CD4-positive, alpha-beta T cell (primary cell): ENCODE results near the gene S100A13. TPM values are rescaled to one million over a fixed set of nuclear protein-coding genes. Genes with fewer than 3 reads are reported as not detected.
"Not testable (repeated sequence)": the region's sequence is repeated elsewhere in the genome, so short reads cannot be mapped to it uniquely, and the experiment has no call there.

Source experiments
- ATAC-seq: fragments of 200-7000 bp; cut with Tn5 transposase; one replicate; pipeline ENCODE4 v1.10.0; 2022; ENCODE audit warnings: mild to moderate bottlenecking; ENCODE audit not compliant: poor library complexity
- CTCF ChIA-PET: fragments of 350-600 bp; sonication (Branson Sonifier 250); formaldehyde crosslinking; loops from one replicate; lab custom pipeline; 2021; ENCODE audit warnings: antibody characterized with exemption, inconsistent platforms; lab: Charles Lee
- POLR2A ChIA-PET: fragments of 350-600 bp; sonication (Branson Sonifier 250); formaldehyde crosslinking; loops from one replicate; lab custom pipeline; 2021; ENCODE audit warnings: antibody characterized with exemption, inconsistent platforms; lab: Charles Lee
- DNase-seq, 14 experiments: peaks; one replicate each; pipeline ENCODE4 v3.0.0-alpha.2; 2013 to 2020; ENCODE audit warnings: mixed read lengths in 2 of 14
- H3K27ac ChIP-seq, 2 donors: one replicate each; pipeline versions ENCODE4 v1.5.1 to v1.7.0; 2013; ENCODE audit warnings: low read length in 2 of 2, low read depth in 1 of 2, mild to moderate bottlenecking in 1 of 2
- H3K27me3 ChIP-seq, 2 experiments: 1 replicate in 1 of 2; 2 replicates in 1 of 2; pipeline versions ENCODE4 v1.6.1 to v1.7.0; 2013; ENCODE audit warnings: low read length in 2 of 2, control low read depth in 1 of 2, mild to moderate bottlenecking in 1 of 2, moderate library complexity in 1 of 2; ENCODE audit not compliant: insufficient read depth in 2 of 2, control insufficient read depth in 1 of 2
- H3K36me3 ChIP-seq: one replicate; pipeline ENCODE4 v1.6.1; 2013; ENCODE audit warnings: low read length, control low read depth; ENCODE audit not compliant: insufficient read depth
- H3K4me1 ChIP-seq: one replicate; pipeline ENCODE4 v1.6.1; 2013; ENCODE audit warnings: low read length, control low read depth; ENCODE audit not compliant: insufficient read depth
- H3K4me3 ChIP-seq: one replicate; pipeline ENCODE4 v1.5.1; 2013; ENCODE audit warnings: mild to moderate bottlenecking, low read length, moderate library complexity
- H3K9me3 ChIP-seq, 2 experiments: 1 replicate in 1 of 2; 2 replicates in 1 of 2; pipeline versions ENCODE4 v1.6.1 to v1.7.0; 2013; ENCODE audit warnings: low read length in 2 of 2, mild to moderate bottlenecking in 2 of 2, control low read depth in 1 of 2, moderate library complexity in 1 of 2; ENCODE audit not compliant: control insufficient read depth in 1 of 2, insufficient read depth in 1 of 2
- H3K27ac Mint-ChIP-seq: one replicate; pipeline ENCODE4 v1.8.0; 2020; ENCODE audit warnings: mixed read lengths
- H3K27me3 Mint-ChIP-seq: one replicate; pipeline ENCODE4 v1.8.0; 2021; ENCODE audit warnings: mixed read lengths
- H3K36me3 Mint-ChIP-seq: one replicate; pipeline ENCODE4 v1.8.0; 2021; ENCODE audit warnings: low read depth, mixed read lengths
- H3K4me1 Mint-ChIP-seq: one replicate; pipeline ENCODE4 v1.8.0; 2021; ENCODE audit warnings: low read depth, mixed read lengths
- H3K4me3 Mint-ChIP-seq: one replicate; pipeline ENCODE4 v1.8.0; 2020; ENCODE audit warnings: mild to moderate bottlenecking, mixed read lengths
- H3K9me3 Mint-ChIP-seq: one replicate; pipeline ENCODE4 v1.8.0; 2020; ENCODE audit warnings: mixed read lengths
- CTCF ChIP-seq: fragments of 200-600 bp; IDR thresholded peaks from one replicate; pipeline ENCODE4 v1.8.0; 2022; ENCODE audit warnings: antibody characterized with exemption, mild to moderate bottlenecking
- intact Hi-C, 2 experiments: fragments of 100-400 bp; cut with DNase I in 1 of 2; cut with micrococcal nuclease in 1 of 2; formaldehyde crosslinking; loops; one replicate each; pipeline versions ENCODE4 v1.15.1 to v1.9.0; 2023 to 2025; cut with DNase I, micrococcal nuclease
- total RNA-seq, 174 experiments: library from RNA in 2 of 174; stranded (reverse) in 2 of 174; gene quantifications; one replicate each; pipeline ENCODE4 v1.2.3 and lab custom pipeline; 2021 to 2026

The S100A13 gene
- total RNA-seq, 2 experiments from 2014 or later, result 2.1 to 2.8 TPM

GRCh38 chr1:153670859-153671627 lies 43.7 kb upstream of the S100A13 start, which contains the start of gene ILF2:
Gene ILF2 (minus strand): TSS chr1:153670993. CDS start chr1:153670922, 71 bp downstream.
- DNase-seq (peak; percentile 94 to 100 (median 97)), ATAC-seq (peak; percentile 87)
- intact Hi-C loops, result loop anchor here (1.0 to 10.0 kb wide), 7 partner anchors 13 to 321 kb away; partner anchors contain the start of genes CHTOP (in 2 of the 2), RPS27 (in 2 of the 2), GATAD2B (in 1 of the 2) and S100A6 (in 1 of the 2)
- Histone ChIP-seq H3K4me3 (peak within 1 kb of the TSS; percentile 84), H3K9me3 (no peaks in the 10 kb centered on the region), H3K36me3 (peaks cover 39% of the 10 kb centered on the region), H3K27me3 (no peaks in the 10 kb centered on the region), H3K4me1 (peaks cover 36% of the 10 kb centered on the region), H3K27ac (peak within 1 kb of the TSS; percentile 89 to 91)
- peak; percentile 28 for TF ChIP-seq CTCF
- Mint-ChIP-seq H3K27ac (no peak within 1 kb of the TSS), H3K27me3 (no peaks in the 10 kb centered on the region), H3K4me1 (peaks cover 25% of the 10 kb centered on the region), H3K4me3 (no peak within 1 kb of the TSS), H3K36me3 (peaks cover 26% of the 10 kb centered on the region), H3K9me3 (no peaks in the 10 kb centered on the region)
- ChIA-PET POLR2A (interaction anchor here (0.8 to 2.9 kb wide), 15 partner anchors 12 to 324 kb away, joined by 3 to 35 read pairs (median 4); partner anchors contain the start of genes CHTOP, INTS3, RPS27 and S100A4), CTCF (interaction anchor here (0.5 to 1.5 kb wide), 7 partner anchors 9 to 298 kb away, joined by 3 to 4 read pairs (median 3); partner anchors contain the start of gene INTS3)

GRCh38 chr1:153670257-153670858 lies 43.1 kb upstream of the S100A13 start:
- peak overlapping the region; percentile 89 to 91 for H3K27ac ChIP-seq
- peaks cover 46% of the 10 kb centered on the region for H3K36me3 ChIP-seq
- intact Hi-C loops, result loop anchor here (2.0 to 10.0 kb wide), 6 partner anchors 36 to 322 kb away; partner anchors contain the start of genes CHTOP (in 2 of the 2), RPS27 (in 2 of the 2), GATAD2B (in 1 of the 2) and S100A6 (in 1 of the 2)
- H3K9me3 ChIP-seq, result no peaks in the 10 kb centered on the region
- H3K27me3 ChIP-seq, result no peaks in the 10 kb centered on the region
- H3K27ac Mint-ChIP-seq, result no peak overlapping the region
- POLR2A ChIA-PET, result interaction anchor here (1.3 to 2.9 kb wide), 7 partner anchors 12 to 320 kb away, joined by 3 to 35 read pairs (median 16); partner anchors contain the start of genes CHTOP, INTS3, RPS27 and S100A5
- no peak for TF ChIP-seq CTCF
- H3K4me1 ChIP-seq, result peaks cover 36% of the 10 kb centered on the region
- peak in 3 of 14 experiments; percentile 18 to 42 (median 33) for DNase-seq
- peaks cover 33% of the 10 kb centered on the region for H3K36me3 Mint-ChIP-seq
- no peak overlapping the region for H3K4me3 Mint-ChIP-seq
- peaks cover 25% of the 10 kb centered on the region for H3K4me1 Mint-ChIP-seq
- H3K9me3 Mint-ChIP-seq, result no peaks in the 10 kb centered on the region
- peak overlapping the region; percentile 84 for H3K4me3 ChIP-seq
- CTCF ChIA-PET, result no interaction called here
- no peaks in the 10 kb centered on the region for H3K27me3 Mint-ChIP-seq
- peak; percentile 0 for ATAC-seq

GRCh38 chr1:153669606-153670005 lies 42.3 kb upstream of the S100A13 start:
- H3K9me3 ChIP-seq, result no peaks in the 10 kb centered on the region
- CTCF ChIA-PET, result no interaction called here

GRCh38 chr1:153668672-153669071 lies 41.4 kb upstream of the S100A13 start:
- H3K27ac ChIP-seq, H3K4me3 ChIP-seq, ATAC-seq, DNase-seq, H3K9me3 ChIP-seq, H3K9me3 Mint-ChIP-seq, H3K27me3 ChIP-seq, H3K27me3 Mint-ChIP-seq, CTCF ChIA-PET, H3K27ac Mint-ChIP-seq: not testable (repeated sequence)
- Mint-ChIP-seq H3K36me3 (peaks cover 50% of the 10 kb centered on the region), H3K4me3 (peak overlapping the region; percentile 83), H3K4me1 (peaks cover 25% of the 10 kb centered on the region)
- H3K36me3 ChIP-seq, result peaks cover 63% of the 10 kb centered on the region
- POLR2A ChIA-PET, result interaction anchor here (0.9 to 1.7 kb wide), 3 partner anchors 10 to 322 kb away, joined by 3 to 4 read pairs (median 4); partner anchors contain the start of genes CHTOP, RPS27 and SNAPIN
- peaks cover 36% of the 10 kb centered on the region for H3K4me1 ChIP-seq
- intact Hi-C loops, result loop anchor here in 1 of 2 experiments (1.0 kb wide), 1 partner anchor 9 kb away; no protein-coding TSS in a partner anchor

More at GRCh38 chr1:153669606-153670005, 42.3 kb upstream of the S100A13 start:
- H3K27ac ChIP-seq, result peak overlapping the region in 1 of 2 donors; percentile 91
- POLR2A ChIA-PET, result interaction anchor here (0.9 to 1.7 kb wide), 2 partner anchors 11 to 36 kb away, joined by 3 to 4 read pairs; partner anchors contain the start of genes CHTOP and SNAPIN
- peaks cover 25% of the 10 kb centered on the region for H3K4me1 Mint-ChIP-seq
- H3K27ac Mint-ChIP-seq, result no peak overlapping the region
- H3K27me3 ChIP-seq, result no peaks in the 10 kb centered on the region
- H3K9me3 Mint-ChIP-seq, result no peaks in the 10 kb centered on the region
- DNase-seq, result no peak
- peaks cover 41% of the 10 kb centered on the region for H3K36me3 Mint-ChIP-seq
- intact Hi-C loops, result loop anchor here (1.0 to 10.0 kb wide), 7 partner anchors 10 to 323 kb away; partner anchors contain the start of genes CHTOP (in 2 of the 2), RPS27 (in 2 of the 2), GATAD2B (in 1 of the 2) and S100A6 (in 1 of the 2)
- peaks cover 36% of the 10 kb centered on the region for H3K4me1 ChIP-seq
- ATAC-seq, result no peak
- peak overlapping the region; percentile 84 for H3K4me3 ChIP-seq
- no peak overlapping the region for H3K4me3 Mint-ChIP-seq
- no peaks in the 10 kb centered on the region for H3K27me3 Mint-ChIP-seq
- TF ChIP-seq CTCF, result no peak
- H3K36me3 ChIP-seq, result peaks cover 53% of the 10 kb centered on the region
